22Rv1 (cell line): ENCODE measurements around the gene CYTH1.

ENCODE experiments used
- H3K27ac ChIP-seq: fragments of 450-650 bp; 2 replicates; pipeline ENCODE4 v1.5.1; 2017
- ZFX ChIP-seq: fragments of 450-650 bp; IDR thresholded peaks from 2 replicates; pipeline ENCODE4 v1.6.1; 2017; ENCODE audit warnings: antibody characterized with exemption, borderline replicate concordance
- TF ChIP-seq, protein P1 (sequence below): fragments of 450-650 bp; IDR thresholded peaks from 2 replicates; pipeline ENCODE4 v1.5.1; 2017; ENCODE audit warnings: mild to moderate bottlenecking

The CYTH1 gene

DNA sequence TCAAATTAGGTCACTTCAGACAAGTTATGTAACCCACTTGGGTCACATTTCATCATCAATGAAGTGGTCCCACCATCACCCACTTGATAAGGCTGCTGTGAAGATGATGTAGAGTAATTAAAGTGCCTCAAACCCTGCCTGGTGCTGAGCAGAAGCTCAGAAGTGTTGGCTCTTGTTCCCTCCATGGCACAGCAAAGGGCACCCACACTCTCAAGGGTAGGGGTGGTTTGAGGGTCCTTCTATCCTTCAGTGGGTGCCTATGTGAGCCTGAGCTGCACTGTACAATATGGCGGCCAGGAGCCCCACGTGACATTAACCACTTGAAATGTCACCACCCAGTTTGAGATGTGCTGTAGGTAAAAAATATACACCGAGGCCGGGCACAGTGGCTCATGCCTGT is 71.5 kb downstream of the CYTH1 start:
- TF ChIP-seq, protein P1, sequence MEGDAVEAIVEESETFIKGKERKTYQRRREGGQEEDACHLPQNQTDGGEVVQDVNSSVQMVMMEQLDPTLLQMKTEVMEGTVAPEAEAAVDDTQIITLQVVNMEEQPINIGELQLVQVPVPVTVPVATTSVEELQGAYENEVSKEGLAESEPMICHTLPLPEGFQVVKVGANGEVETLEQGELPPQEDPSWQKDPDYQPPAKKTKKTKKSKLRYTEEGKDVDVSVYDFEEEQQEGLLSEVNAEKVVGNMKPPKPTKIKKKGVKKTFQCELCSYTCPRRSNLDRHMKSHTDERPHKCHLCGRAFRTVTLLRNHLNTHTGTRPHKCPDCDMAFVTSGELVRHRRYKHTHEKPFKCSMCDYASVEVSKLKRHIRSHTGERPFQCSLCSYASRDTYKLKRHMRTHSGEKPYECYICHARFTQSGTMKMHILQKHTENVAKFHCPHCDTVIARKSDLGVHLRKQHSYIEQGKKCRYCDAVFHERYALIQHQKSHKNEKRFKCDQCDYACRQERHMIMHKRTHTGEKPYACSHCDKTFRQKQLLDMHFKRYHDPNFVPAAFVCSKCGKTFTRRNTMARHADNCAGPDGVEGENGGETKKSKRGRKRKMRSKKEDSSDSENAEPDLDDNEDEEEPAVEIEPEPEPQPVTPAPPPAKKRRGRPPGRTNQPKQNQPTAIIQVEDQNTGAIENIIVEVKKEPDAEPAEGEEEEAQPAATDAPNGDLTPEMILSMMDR: no peak
- no peak for TF ChIP-seq ZFX

DNA sequence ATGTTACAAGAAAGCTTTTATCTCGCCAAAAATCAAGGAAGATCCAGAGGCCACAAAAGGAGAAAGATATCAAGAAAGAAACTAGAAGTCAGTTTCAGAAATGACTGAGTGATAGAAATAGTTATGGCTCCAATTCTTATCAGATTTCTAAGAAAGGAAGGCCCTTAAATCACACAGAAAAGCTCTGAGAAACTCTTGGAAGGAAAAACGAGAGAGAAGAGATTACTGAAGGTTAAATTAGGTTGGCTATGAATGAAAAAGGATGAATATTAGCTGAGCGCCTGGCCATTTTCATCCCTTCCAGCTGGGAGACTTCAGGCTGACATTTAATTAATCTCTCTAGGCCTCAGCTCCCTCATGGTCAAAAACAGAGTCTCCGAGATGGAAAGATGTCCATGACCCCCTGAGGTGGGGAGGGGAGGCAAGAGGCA is 72.3 kb downstream of the CYTH1 start:
- no peak overlapping the region for H3K27ac ChIP-seq
- TF ChIP-seq, protein P1: no peak
- no peak for TF ChIP-seq ZFX

More for the DNA sequence above, 71.5 kb downstream of the CYTH1 start:
- no peak overlapping the region for H3K27ac ChIP-seq

DNA sequence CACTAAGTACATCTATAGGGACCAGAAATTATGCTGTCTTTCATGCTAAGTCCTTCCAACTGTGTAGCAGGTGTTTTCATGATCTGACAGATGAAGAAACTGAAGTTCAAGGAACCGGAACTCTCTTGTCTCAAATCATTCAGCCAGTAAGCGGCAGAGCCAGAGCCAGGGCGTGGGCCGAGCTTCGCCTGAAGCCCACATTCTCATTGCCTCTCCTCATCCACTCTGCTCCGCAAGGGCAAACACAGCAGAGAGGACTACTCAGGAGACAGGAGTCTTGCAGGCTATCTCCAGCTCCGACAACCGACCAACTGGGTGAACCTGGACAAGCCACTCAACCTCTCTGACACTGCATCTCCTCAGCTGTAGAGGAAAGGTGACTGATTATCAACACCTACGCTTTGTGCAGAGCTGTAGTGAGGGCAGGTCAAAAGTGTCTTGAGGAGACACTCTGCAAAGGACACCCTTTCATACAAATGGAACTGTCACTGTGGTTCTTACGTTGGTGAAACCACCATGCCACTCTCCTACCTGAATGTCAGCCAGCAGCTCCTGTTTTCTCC is 72.9 kb downstream of the CYTH1 start:
- TF ChIP-seq ZFX: no peak
- TF ChIP-seq, protein P1: no peak
- no peak overlapping the region for H3K27ac ChIP-seq

DNA sequence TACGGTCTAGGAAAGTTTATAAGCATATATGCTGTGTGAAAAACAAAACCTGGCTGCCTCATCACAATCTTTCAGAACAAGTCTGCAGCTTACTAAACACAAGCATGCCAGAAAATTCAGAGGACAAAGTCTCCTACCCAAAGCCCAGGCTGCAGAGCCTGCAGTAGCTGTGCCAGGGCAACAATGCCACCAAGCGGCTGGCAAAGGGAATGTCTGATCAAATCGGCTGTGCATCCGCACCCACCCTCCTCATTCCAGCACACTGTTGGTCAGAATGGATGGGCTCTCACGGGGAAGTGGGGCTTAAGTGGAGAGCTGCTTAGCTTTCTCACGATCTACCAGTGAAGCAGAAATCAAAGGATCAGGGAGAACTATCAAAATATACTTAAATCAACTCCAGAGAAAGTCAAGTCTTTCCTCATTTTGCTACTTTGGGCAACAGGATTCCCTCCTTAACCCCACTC is 73.5 kb downstream of the CYTH1 start:
- TF ChIP-seq ZFX: no peak
- TF ChIP-seq, protein P1: peak; percentile 94
- no peak overlapping the region for H3K27ac ChIP-seq

DNA sequence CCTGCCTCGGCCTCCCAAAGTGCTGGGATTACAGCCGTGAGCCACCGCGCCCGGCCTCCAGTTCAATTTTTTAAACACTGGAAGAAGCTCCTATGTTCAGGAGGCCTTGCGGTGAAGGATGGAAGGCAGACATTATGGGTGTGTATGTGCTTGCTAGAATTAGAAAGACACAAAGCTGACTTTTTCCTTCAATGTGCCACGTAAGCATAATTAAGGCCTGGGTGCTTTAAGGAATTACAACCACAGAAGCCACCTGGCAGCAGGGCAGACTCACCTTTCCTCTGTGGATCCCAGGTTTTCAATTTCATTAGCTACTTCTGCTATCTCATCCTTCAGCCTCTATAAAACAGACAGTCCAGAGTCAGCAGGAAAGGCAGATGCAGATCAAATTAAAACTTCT is 74.2 kb downstream of the CYTH1 start:
- no peak overlapping the region for H3K27ac ChIP-seq
- TF ChIP-seq, protein P1: no peak
- TF ChIP-seq ZFX: no peak

DNA sequence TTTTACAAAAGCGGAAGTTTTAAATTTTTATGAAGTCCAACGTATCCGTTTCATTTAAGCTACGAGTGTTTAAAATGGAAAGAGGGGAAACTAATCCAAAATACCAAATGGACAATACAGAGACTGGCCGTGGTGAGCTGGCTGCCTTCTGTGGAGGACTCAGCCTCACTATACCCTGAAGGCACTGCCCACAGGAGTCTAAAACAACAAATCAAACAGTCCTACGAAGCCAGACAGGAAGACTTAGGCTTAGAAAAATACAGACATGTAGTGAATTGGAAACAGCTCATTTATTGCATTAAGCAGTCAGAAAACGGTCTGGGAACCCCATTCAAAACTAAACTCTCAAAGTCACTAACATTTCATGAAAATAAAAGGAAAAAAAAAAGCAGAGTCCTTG is 75.1 kb downstream of the CYTH1 start:
- H3K27ac ChIP-seq: no peak overlapping the region
- no peak for TF ChIP-seq ZFX
- TF ChIP-seq, protein P1: no peak

DNA sequence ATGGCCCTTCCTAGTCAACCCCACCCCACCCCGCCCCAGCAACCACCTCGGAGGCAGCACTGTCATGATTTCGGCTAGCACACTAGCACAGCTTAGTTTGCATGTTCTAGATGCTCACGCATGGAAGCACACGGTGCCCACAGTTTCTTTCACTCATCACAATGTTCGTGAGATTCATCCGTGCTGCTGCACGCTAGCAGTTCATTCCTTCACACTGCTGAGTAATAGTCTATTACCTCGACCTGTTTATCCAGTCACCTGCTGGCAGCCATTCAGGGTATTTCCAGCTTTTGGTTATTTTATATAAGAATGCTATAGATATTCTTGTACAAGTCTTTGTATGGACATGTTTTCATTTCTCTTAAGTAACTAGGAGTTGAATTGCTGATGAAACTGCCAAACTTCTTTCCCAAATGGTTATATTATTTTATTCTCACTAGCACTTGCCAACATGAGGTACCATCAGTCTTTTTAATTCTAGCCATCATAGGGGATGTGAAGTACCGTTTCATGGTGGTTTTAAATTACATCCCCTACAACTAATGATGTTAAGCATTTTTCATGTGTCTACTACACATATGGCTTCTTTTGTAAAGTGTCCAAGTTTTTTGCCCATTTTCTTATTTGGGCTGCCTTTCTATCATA is 75.7 kb downstream of the CYTH1 start:
- no peak overlapping the region for H3K27ac ChIP-seq
- TF ChIP-seq, protein P1: no peak
- TF ChIP-seq ZFX: no peak
